DND-41 (cell line): ENCODE results near the gene TGFB1.

Source experiments
- ATAC-seq: fragments of 200-7000 bp; cut with Tn5 transposase; 3 replicates; pipeline ENCODE4 v1.9.1; 2021; ENCODE audit warnings: low read depth; ENCODE audit not compliant: insufficient read depth
- DNase-seq: peaks from one replicate; pipeline ENCODE4 v3.0.0-alpha.2; 2020
- H2AFZ ChIP-seq: 2 replicates; pipeline ENCODE4 v1.6.0; 2012; ENCODE audit warnings: low read depth, low read length
- H3K27ac ChIP-seq: 2 replicates; pipeline ENCODE4 v1.5.1; 2012; ENCODE audit warnings: low read length, inconsistent platforms
- H3K27me3 ChIP-seq: fragments of 200-600 bp; sonication (generic); 2 replicates; pipeline ENCODE4 v1.6.0; 2012; ENCODE audit warnings: low read length, mild to moderate bottlenecking, inconsistent platforms; ENCODE audit not compliant: insufficient read depth, poor library complexity
- H3K36me3 ChIP-seq: 2 replicates; pipeline ENCODE4 v1.5.1; 2012; ENCODE audit warnings: low read length, inconsistent platforms; ENCODE audit not compliant: insufficient read depth
- H3K4me1 ChIP-seq: 2 replicates; pipeline ENCODE4 v1.5.1; 2012; ENCODE audit warnings: mild to moderate bottlenecking, low read length; ENCODE audit not compliant: insufficient read depth
- H3K4me2 ChIP-seq: 2 replicates; pipeline ENCODE4 v1.6.0; 2012; ENCODE audit warnings: mild to moderate bottlenecking, moderate library complexity, low read length, inconsistent platforms; ENCODE audit not compliant: insufficient read depth
- H3K4me3 ChIP-seq, 2 experiments: fragments of 200-600 bp in 1 of 2; shearing (Covaris generic) in 1 of 2; 2 replicates each; pipeline ENCODE4 v1.5.1; 2012 to 2016; ENCODE audit warnings: inconsistent platforms in 2 of 2, low read length in 2 of 2, mild to moderate bottlenecking in 2 of 2, low read depth in 1 of 2, moderate library complexity in 1 of 2
- H3K79me2 ChIP-seq: 2 replicates; pipeline ENCODE4 v1.6.0; 2012; ENCODE audit warnings: low read length, inconsistent platforms; ENCODE audit not compliant: insufficient read depth
- H3K9ac ChIP-seq: 2 replicates; pipeline ENCODE4 v1.6.0; 2012; ENCODE audit warnings: low read depth, mild to moderate bottlenecking, inconsistent platforms, low read length, moderate library complexity
- H3K9me3 ChIP-seq: 2 replicates; pipeline ENCODE4 v1.5.1; 2012; ENCODE audit warnings: low read length, moderate library complexity, mild to moderate bottlenecking, inconsistent platforms; ENCODE audit not compliant: insufficient read depth, severe bottlenecking
- H4K20me1 ChIP-seq: 2 replicates; pipeline ENCODE4 v1.6.0; 2012; ENCODE audit warnings: low read length; ENCODE audit not compliant: insufficient read depth
- EZH2 ChIP-seq: IDR thresholded peaks from 3 replicates; pipeline ENCODE4 v1.6.1; 2012; ENCODE audit warnings: borderline replicate concordance, low read depth, mild to moderate bottlenecking, moderate library complexity, low read length, inconsistent platforms; ENCODE audit not compliant: severe bottlenecking
- TF ChIP-seq, protein P1 (sequence below): IDR thresholded peaks from 2 replicates; pipeline ENCODE4 v1.5.1; 2012; ENCODE audit warnings: borderline replicate concordance, low read length, moderate library complexity, mild to moderate bottlenecking; ENCODE audit not compliant: poor library complexity, severe bottlenecking; ENCODE audit errors: extremely low read depth

The TGFB1 gene

DNA sequence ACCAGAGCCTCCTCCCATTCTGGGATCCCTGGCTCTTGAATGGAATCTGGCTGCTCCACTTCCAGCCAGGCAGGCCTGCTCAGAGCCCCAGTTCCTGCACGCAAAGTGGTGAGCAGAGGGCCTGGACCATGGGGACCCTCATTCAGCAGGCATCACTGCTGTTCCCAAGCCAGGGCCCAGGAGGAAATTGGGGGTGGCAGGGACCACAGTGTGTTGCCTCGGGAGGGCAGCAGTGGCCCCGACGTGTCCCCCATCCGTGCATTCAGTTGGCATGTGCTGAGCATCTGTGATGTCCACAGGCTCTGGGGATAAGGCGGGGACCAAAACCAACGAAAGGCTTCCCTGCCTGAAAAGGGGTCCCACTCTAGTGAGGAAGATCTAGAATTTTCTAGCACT lies 32.5 kb downstream of the TGFB1 start:
- H3K9me3 ChIP-seq, result no peaks in the 10 kb centered on the region
- peaks cover 6% of the 10 kb centered on the region for H3K79me2 ChIP-seq
- no peak overlapping the region for H3K4me3 ChIP-seq
- no peaks in the 10 kb centered on the region for H3K27me3 ChIP-seq
- H3K4me2 ChIP-seq, result no peak overlapping the region
- no peak overlapping the region for H3K9ac ChIP-seq
- H2AFZ ChIP-seq, result no peak overlapping the region
- TF ChIP-seq, protein P1, sequence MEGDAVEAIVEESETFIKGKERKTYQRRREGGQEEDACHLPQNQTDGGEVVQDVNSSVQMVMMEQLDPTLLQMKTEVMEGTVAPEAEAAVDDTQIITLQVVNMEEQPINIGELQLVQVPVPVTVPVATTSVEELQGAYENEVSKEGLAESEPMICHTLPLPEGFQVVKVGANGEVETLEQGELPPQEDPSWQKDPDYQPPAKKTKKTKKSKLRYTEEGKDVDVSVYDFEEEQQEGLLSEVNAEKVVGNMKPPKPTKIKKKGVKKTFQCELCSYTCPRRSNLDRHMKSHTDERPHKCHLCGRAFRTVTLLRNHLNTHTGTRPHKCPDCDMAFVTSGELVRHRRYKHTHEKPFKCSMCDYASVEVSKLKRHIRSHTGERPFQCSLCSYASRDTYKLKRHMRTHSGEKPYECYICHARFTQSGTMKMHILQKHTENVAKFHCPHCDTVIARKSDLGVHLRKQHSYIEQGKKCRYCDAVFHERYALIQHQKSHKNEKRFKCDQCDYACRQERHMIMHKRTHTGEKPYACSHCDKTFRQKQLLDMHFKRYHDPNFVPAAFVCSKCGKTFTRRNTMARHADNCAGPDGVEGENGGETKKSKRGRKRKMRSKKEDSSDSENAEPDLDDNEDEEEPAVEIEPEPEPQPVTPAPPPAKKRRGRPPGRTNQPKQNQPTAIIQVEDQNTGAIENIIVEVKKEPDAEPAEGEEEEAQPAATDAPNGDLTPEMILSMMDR, result no peak
- no peak for TF ChIP-seq EZH2
- DNase-seq, result no peak
- peaks cover 94% of the 10 kb centered on the region for H3K36me3 ChIP-seq
- peaks cover 57% of the 10 kb centered on the region for H4K20me1 ChIP-seq
- no peak for ATAC-seq
- H3K27ac ChIP-seq, result no peak overlapping the region
- H3K4me1 ChIP-seq, result no peaks in the 10 kb centered on the region

DNA sequence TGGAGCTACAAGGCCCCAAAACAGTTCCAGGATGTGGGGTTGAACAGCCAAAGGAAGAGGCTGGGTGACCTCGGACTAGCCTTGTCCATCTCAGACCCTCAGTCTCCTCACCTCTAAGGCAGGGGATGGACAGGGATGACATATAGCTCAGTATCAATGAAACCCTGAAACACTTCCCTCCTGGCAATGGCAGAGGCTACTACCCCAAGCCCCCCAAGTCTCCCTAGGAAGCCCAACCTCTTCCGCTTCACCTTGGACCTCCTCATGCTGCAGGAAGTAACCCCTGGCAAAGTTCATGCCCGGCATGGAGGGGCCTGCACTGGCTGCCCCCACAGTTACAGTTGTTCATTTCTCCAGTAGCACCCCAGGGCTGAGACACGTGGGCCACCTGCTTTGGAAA lies 33.2 kb downstream of the TGFB1 start:
- Histone ChIP-seq H3K4me3 (no peak overlapping the region), H3K27me3 (no peaks in the 10 kb centered on the region), H2AFZ (no peak overlapping the region), H3K9me3 (no peaks in the 10 kb centered on the region), H3K79me2 (peaks cover 8% of the 10 kb centered on the region), H3K9ac (no peak overlapping the region), H4K20me1 (peaks cover 52% of the 10 kb centered on the region), H3K4me1 (no peaks in the 10 kb centered on the region), H3K4me2 (no peak overlapping the region), H3K27ac (no peak overlapping the region), H3K36me3 (peaks cover 96% of the 10 kb centered on the region)
- no peak for TF ChIP-seq EZH2
- TF ChIP-seq, protein P1, result no peak
- ATAC-seq (no peak), DNase-seq (no peak)

DNA sequence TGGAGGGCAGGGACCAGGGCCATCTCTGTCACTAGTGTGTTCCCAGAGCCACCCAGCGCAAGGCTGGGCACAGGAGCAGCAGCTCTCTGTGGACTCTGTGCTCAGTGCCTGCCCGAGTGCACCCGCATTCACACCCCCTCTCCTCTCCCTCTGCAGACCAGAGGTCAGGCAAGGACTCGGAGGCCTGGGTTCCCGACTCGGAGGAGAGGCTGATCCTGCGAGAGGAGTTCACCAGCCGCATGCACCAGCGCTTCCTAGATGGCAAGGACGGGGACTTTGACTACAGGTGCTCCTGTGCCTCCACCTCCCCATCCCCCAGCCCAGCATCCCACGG lies 33.6 kb downstream of the TGFB1 start:
- DNase-seq, result no peak
- Histone ChIP-seq H3K4me2 (no peak overlapping the region), H3K4me1 (no peaks in the 10 kb centered on the region), H3K27me3 (no peaks in the 10 kb centered on the region), H3K36me3 (peaks cover 94% of the 10 kb centered on the region), H3K79me2 (peaks cover 12% of the 10 kb centered on the region), H2AFZ (no peak overlapping the region), H3K4me3 (no peak overlapping the region), H3K27ac (no peak overlapping the region), H4K20me1 (peaks cover 52% of the 10 kb centered on the region), H3K9me3 (no peaks in the 10 kb centered on the region), H3K9ac (no peak overlapping the region)
- TF ChIP-seq EZH2, result no peak
- TF ChIP-seq, protein P1, result no peak
- 0 out of 3 replicates have a peak, but pooled peaks have one; percentile 16 for ATAC-seq

DNA sequence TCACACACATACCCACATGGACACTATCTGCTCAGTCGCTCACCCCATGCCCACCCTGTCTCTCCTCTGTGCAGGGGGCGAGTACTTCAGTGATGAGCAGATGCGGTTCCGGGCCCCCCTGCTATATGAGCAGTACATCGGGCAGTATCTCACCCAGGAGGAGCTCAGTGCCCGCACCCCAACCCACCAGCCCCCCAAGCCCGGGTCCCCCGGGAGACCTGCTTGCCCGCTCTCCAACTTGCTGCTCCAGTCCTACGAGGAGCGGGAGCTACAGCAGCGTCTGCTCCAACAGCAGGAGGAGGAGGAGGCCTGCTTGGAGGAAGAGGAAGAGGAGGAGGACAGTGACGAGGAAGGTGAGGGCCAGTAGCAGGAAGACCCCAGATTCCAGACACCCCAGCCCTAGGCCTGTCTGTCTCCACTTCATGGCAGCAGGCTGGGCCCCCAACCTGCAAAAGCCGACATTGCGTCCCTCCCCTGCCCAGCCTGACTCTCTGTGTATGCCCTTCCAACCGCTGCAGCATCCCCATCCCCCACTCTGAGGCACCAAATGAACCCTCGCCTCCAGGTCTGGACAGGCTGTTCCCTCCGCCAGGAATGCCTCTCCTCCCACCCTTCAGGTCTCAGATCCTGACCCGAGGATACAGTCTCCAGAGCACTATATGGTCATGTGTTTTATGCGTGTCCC lies 34.1 kb downstream of the TGFB1 start:
- no peak for TF ChIP-seq EZH2
- TF ChIP-seq, protein P1, result no peak
- Histone ChIP-seq H3K79me2 (peaks cover 14% of the 10 kb centered on the region), H2AFZ (no peak overlapping the region), H3K27me3 (no peaks in the 10 kb centered on the region), H3K4me1 (no peaks in the 10 kb centered on the region), H4K20me1 (peaks cover 52% of the 10 kb centered on the region), H3K4me3 (no peak overlapping the region), H3K9me3 (no peaks in the 10 kb centered on the region), H3K36me3 (peaks cover 89% of the 10 kb centered on the region), H3K27ac (no peak overlapping the region), H3K4me2 (no peak overlapping the region), H3K9ac (no peak overlapping the region)
- 0 out of 3 replicates have a peak, but pooled peaks have one; percentile 4 for ATAC-seq
- DNase-seq, result no peak
